GM12873 (cell line): ENCODE measurements around the gene LYSMD3.

Source experiments
- CTCF ChIP-seq: IDR thresholded peaks from 2 replicates; pipeline ENCODE4 v1.5.1; 2012; ENCODE audit warnings: low read depth, mild to moderate bottlenecking, moderate library complexity, low read length, control low read depth; ENCODE audit not compliant: insufficient read depth; ENCODE audit errors: missing control alignments

LYSMD3 gene

DNA sequence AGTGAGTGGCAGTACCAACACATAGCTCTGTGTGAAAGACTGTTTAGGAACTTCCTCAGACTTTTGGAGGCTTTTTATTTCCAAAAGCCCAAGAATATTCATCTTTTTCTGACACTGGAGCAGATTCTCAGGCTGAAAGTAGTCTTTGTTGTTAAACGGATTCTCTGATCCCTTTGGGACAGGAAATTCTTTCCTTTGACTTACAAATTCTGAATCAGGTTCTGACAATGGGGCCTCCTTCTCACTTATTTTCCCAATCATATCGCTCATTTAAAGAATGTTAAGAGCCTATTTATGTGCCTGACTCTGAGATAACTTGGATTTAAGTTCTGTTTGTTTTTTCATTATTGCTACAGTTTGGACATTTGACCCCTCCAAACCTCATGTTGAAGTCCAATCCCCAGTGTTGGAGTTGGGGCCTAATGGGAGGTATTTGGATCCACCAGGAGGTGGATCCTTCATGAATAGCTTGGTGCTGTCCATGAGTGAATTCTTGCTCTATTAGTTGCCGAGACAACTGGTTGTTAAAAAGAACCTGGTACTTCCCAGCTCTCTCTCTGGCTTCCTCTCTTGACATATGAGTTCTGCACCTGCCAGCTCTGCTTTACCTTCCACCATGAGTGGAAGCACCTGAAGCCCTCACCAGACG is 25.1 kb upstream of the LYSMD3 start:
- TF ChIP-seq CTCF: no peak

- TF ChIP-seq CTCF: no peak
Measured at GRCh38 chr5:90553711-90554110, 24.3 kb upstream of the LYSMD3 start.

DNA sequence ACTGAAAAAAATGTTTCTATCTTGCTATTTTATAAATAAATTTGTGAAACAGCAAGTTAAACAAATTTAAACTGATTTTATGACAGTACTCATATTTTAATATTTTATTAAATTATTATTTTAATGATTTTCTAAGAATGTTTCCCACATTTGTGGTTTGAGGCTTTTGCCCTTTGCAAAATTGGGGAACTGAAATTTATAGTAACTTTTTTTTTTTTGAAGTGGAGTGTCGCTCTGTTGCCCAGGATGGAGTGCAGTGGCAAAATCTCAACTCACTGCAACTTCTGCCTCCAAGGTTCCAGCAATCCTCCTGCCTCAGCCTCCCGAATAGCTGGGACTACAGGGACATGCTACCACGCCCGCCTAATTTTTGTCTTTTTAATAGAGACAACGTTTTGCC is 22.0 kb upstream of the LYSMD3 start:
- TF ChIP-seq CTCF: no peak

GRCh38 chr5:90550963-90551362 is 21.6 kb upstream of the LYSMD3 start:
- no peak for TF ChIP-seq CTCF

GRCh38 chr5:90549729-90550275 is 20.4 kb upstream of the LYSMD3 start:
- TF ChIP-seq CTCF: no peak

- TF ChIP-seq CTCF: no peak
Measured at GRCh38 chr5:90549223-90549622, 19.8 kb upstream of the LYSMD3 start.

- TF ChIP-seq CTCF: no peak
Measured at GRCh38 chr5:90548069-90548593, 18.7 kb upstream of the LYSMD3 start.
